ENCODE measurements around the gene PARN. TPM values are rescaled to one million over a fixed set of nuclear protein-coding genes. Genes with fewer than 3 reads are reported as not detected.

Gene PARN
- total and polyA plus RNA-seq, 9 of the 15 experiments (the other 6 are each of a cell fraction or from before 2014, with no cell fraction given), result 9.6 to 51.3 (median 40.4) TPM

DNA sequence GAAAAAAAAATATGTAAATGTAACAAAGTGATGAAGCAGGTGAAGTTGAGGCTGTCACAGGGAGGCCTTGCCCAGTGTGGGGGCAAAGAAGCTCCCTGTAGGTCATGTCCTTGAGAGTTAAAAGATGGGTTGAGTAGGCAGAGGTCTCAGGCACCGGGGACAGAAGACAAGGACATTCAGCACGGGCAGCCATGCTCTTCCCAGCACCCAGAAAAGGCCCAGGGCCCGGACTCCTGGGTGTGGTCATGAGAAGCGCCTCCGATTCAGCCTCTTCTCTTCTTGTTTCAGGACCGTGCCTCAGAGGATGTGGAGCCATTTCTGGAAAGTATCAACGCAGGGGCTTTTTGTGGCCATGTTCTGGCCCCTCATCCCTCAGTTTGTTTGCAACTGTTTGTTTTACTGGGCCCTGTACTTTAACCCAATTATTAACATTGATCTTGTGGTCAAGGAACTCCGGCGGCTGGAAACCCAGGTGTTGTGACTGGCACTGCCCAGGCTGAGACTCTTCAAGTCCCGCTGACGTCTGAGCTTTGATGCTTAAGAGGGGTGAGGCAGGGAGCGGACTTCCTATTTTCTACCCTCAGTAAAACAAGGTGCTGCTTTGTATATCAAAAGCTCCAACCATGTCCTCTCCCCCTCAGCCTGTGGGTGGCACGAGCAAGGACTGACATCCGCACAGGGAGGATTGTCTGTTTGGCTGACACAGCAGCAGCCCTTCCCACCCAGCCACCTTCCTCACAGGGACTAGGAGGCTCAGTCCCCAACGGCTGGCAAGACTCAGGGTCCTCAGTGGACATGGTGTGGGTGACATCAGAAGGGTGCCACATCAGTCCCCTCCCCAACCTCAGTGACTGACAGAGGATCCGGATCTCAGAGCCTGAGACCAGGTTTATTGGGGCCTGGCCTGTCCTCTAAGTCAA lies 37.5 kb upstream of the PARN start:
- no peak for FAIRE-seq
- ATAC-seq, result no peak
- DNase-seq (ENCODE audit: extremely low read depth in 1 of 4, low spot score in 3 of 4), result no peak
- BruUV-seq (replicated peaks), result TSS peak; percentile 41
- TF ChIP-seq RAD51 (IDR thresholded peaks at IDR 0.05; ENCODE audit: borderline replicate concordance, low read depth) (no peak), MEF2A (IDR thresholded peaks at IDR 0.05; ENCODE audit: control insufficient read depth, low read depth, low read length) (no peak), TAL1 (IDR thresholded peaks at IDR 0.05) (no peak), KLF10 (CRISPR knock-in tag; IDR thresholded peaks at IDR 0.05) (no peak), TAF9B (IDR thresholded peaks at IDR 0.05; ENCODE audit: partially characterized antibody) (no peak), ETV5 (CRISPR knock-in tag; IDR thresholded peaks at IDR 0.05; ENCODE audit: low read depth) (no peak), CBX8 (IDR thresholded peaks at IDR 0.05; ENCODE audit: borderline replicate concordance, extremely low read depth, low read depth, low read length, poor library complexity, severe bottlenecking) (no peak), HDAC1 (IDR thresholded peaks at IDR 0.05) (no peak), E2F3 (CRISPR knock-in tag; IDR thresholded peaks at IDR 0.05) (no peak), TCF7L2 (IDR thresholded peaks at IDR 0.05; ENCODE audit: low read depth, low read length) (no peak), PML (IDR thresholded peaks at IDR 0.05; ENCODE audit: low read length) (no peak), SUPT5H (IDR thresholded peaks at IDR 0.05) (no peak), MTA3 (IDR thresholded peaks at IDR 0.05; ENCODE audit: borderline replicate concordance) (no peak), SRSF7 (optimal IDR thresholded peaks at IDR 0.05; ENCODE audit: low read depth, low read length) (no peak), ZKSCAN8 (CRISPR knock-in tag; IDR thresholded peaks at IDR 0.05) (no peak)
- TF ChIP-seq, protein P1, sequence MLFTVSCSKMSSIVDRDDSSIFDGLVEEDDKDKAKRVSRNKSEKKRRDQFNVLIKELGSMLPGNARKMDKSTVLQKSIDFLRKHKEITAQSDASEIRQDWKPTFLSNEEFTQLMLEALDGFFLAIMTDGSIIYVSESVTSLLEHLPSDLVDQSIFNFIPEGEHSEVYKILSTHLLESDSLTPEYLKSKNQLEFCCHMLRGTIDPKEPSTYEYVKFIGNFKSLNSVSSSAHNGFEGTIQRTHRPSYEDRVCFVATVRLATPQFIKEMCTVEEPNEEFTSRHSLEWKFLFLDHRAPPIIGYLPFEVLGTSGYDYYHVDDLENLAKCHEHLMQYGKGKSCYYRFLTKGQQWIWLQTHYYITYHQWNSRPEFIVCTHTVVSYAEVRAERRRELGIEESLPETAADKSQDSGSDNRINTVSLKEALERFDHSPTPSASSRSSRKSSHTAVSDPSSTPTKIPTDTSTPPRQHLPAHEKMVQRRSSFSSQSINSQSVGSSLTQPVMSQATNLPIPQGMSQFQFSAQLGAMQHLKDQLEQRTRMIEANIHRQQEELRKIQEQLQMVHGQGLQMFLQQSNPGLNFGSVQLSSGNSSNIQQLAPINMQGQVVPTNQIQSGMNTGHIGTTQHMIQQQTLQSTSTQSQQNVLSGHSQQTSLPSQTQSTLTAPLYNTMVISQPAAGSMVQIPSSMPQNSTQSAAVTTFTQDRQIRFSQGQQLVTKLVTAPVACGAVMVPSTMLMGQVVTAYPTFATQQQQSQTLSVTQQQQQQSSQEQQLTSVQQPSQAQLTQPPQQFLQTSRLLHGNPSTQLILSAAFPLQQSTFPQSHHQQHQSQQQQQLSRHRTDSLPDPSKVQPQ (CRISPR knock-in tag; IDR thresholded peaks at IDR 0.05; ENCODE audit: borderline replicate concordance), result no peak
- TF ChIP-seq, protein P2, sequence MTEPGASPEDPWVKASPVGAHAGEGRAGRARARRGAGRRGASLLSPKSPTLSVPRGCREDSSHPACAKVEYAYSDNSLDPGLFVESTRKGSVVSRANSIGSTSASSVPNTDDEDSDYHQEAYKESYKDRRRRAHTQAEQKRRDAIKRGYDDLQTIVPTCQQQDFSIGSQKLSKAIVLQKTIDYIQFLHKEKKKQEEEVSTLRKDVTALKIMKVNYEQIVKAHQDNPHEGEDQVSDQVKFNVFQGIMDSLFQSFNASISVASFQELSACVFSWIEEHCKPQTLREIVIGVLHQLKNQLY (CRISPR knock-in tag; conservative IDR thresholded peaks at IDR 0.05), result no peak
- Histone ChIP-seq H3K79me2 (ENCODE audit: control insufficient read depth, insufficient read depth, low read length) (no peaks in the 10 kb centered on the region), H3K36me3 (ENCODE audit: control insufficient read depth, insufficient read depth, low read length) (peaks cover 55% of the 10 kb centered on the region), H4K20me1 (replicated peaks; ENCODE audit: control insufficient read depth, insufficient read depth, low read length) (0 out of 2 replicates have a peak, but pooled peaks cover 5% of the 10 kb centered on the region), H3K27me3 (ENCODE audit: control insufficient read depth in 2 of 2, insufficient read depth in 2 of 2, low read length in 2 of 2) (no peaks in the 10 kb centered on the region), H2AFZ (ENCODE audit: low read depth, low read length) (no peak overlapping the region), H3K9ac (ENCODE audit: insufficient read depth in 1 of 2, low read depth in 2 of 2, low read length in 2 of 2) (no peak overlapping the region; a peak in 1 of 4 replicates), H3K9me1 (ENCODE audit: control insufficient read depth, insufficient read depth, low read length) (no peaks in the 10 kb centered on the region), H3K27ac (ENCODE audit: extremely low read depth, low read depth, low read length) (no peak overlapping the region), H3K4me3 (no peak overlapping the region), H3K4me2 (ENCODE audit: insufficient read depth, low read length) (no peak overlapping the region), H3K4me1 (replicated peaks in 1 of 2; ENCODE audit: control insufficient read depth in 2 of 2, insufficient read depth in 2 of 2, low read length in 2 of 2) (no peaks in the 10 kb centered on the region; a peak in 1 of 5 replicates), H3K9me3 (replicated peaks; ENCODE audit: control insufficient read depth, insufficient read depth, low read depth, low read length) (no peaks in the 10 kb centered on the region)
- ChIA-PET POLR2A (no interaction called here), CTCF (ENCODE audit: low intra/inter-chr PET ratio) (no interaction called here)
- WGBS (ENCODE audit: insufficient coverage, low coverage, missing lambda C conversion rate), result 97% methylated on average over 15 of the region's 16 CpGs
- in situ Hi-C loops (cut with MboI), result no loop called here
- intact Hi-C loops (cut with micrococcal nuclease), result no loop called here

All from K562 (cell line).